Astrocyte (in vitro differentiated cells and primary cell): ENCODE data around the gene FKBP1A. TPM values are rescaled to one million over a fixed set of nuclear protein-coding genes. Genes with fewer than 3 reads are reported as not detected.

Source experiments
- DNase-seq: peaks from one replicate; pipeline ENCODE4 v3.0.0-alpha.2; 2010; ENCODE audit warnings: low read depth
- FAIRE-seq: peaks from 2 replicates; lab custom pipeline; 2011; peaks lifted over from hg19 to GRCh38; lab: Jason Lieb, UNC
- H2AFZ ChIP-seq: 2 replicates; pipeline ENCODE4 v1.6.0; 2012; ENCODE audit warnings: low read depth, low read length, inconsistent platforms
- H3K27ac ChIP-seq: 2 replicates; pipeline ENCODE4 v1.5.1; 2011; ENCODE audit warnings: low read depth, low read length, inconsistent platforms
- H3K27me3 ChIP-seq: 2 replicates; pipeline ENCODE4 v1.6.0; 2011; ENCODE audit warnings: low read length, inconsistent platforms; ENCODE audit not compliant: insufficient read depth
- H3K36me3 ChIP-seq: 2 replicates; pipeline ENCODE4 v1.5.1; 2011; ENCODE audit warnings: low read length, inconsistent platforms; ENCODE audit not compliant: insufficient read depth
- H3K4me1 ChIP-seq: 2 replicates; pipeline ENCODE4 v1.5.1; 2011; ENCODE audit warnings: low read length, inconsistent platforms; ENCODE audit not compliant: insufficient read depth
- H3K4me2 ChIP-seq: 2 replicates; pipeline ENCODE4 v1.6.0; 2012; ENCODE audit warnings: low read length, inconsistent platforms
- H3K4me3 ChIP-seq: 2 replicates; pipeline ENCODE4 v1.5.1; 2011; ENCODE audit warnings: low read depth, mild to moderate bottlenecking, low read length, inconsistent platforms; ENCODE audit not compliant: insufficient read depth
- H3K79me2 ChIP-seq: 2 replicates; pipeline ENCODE4 v1.6.0; 2012; ENCODE audit warnings: mild to moderate bottlenecking, low read length, inconsistent platforms; ENCODE audit not compliant: insufficient read depth
- H3K9ac ChIP-seq: 2 replicates; pipeline ENCODE4 v1.6.0; 2012; ENCODE audit warnings: mild to moderate bottlenecking, low read length, inconsistent platforms
- H3K9me3 ChIP-seq: 2 replicates; pipeline ENCODE4 v1.5.1; 2012; ENCODE audit warnings: low read depth, mild to moderate bottlenecking, low read length, inconsistent platforms; ENCODE audit not compliant: insufficient read depth
- H4K20me1 ChIP-seq: 2 replicates; pipeline ENCODE4 v1.6.0; 2012; ENCODE audit warnings: low read length, inconsistent platforms; ENCODE audit not compliant: insufficient read depth
- H3K27ac Mint-ChIP-seq: one replicate; pipeline ENCODE4 v1.8.0; 2021; ENCODE audit warnings: mild to moderate bottlenecking, mixed read lengths; ENCODE audit not compliant: unreplicated experiment
- H3K27me3 Mint-ChIP-seq: one replicate; pipeline ENCODE4 v1.8.0; 2021; ENCODE audit warnings: low read depth, mixed read lengths; ENCODE audit not compliant: unreplicated experiment
- H3K36me3 Mint-ChIP-seq: one replicate; pipeline ENCODE4 v1.8.0; 2021; ENCODE audit warnings: low read depth, mixed read lengths; ENCODE audit not compliant: unreplicated experiment
- H3K4me1 Mint-ChIP-seq: one replicate; pipeline ENCODE4 v1.8.0; 2021; ENCODE audit warnings: low read depth, mixed read lengths; ENCODE audit not compliant: unreplicated experiment
- H3K4me3 Mint-ChIP-seq: one replicate; pipeline ENCODE4 v1.8.0; 2021; ENCODE audit warnings: mild to moderate bottlenecking, moderate library complexity, mixed read lengths; ENCODE audit not compliant: unreplicated experiment
- H3K9me3 Mint-ChIP-seq: one replicate; pipeline ENCODE4 v1.8.0; 2021; ENCODE audit warnings: mild to moderate bottlenecking, mixed read lengths; ENCODE audit not compliant: unreplicated experiment
- EZH2 ChIP-seq: IDR thresholded peaks from 2 replicates; pipeline ENCODE4 v1.6.1; 2012; ENCODE audit warnings: mild to moderate bottlenecking, low read length, inconsistent platforms; ENCODE audit not compliant: insufficient read depth
- total RNA-seq: library from RNA; stranded (reverse); gene quantifications from 2 replicates; pipeline ENCODE4 v1.2.1, GENCODE V29; 2021
- TF ChIP-seq, protein P1 (sequence below): IDR thresholded peaks from 2 replicates; pipeline ENCODE4 v1.5.1; 2011; ENCODE audit warnings: low read depth, mild to moderate bottlenecking, inconsistent platforms, low read length, moderate library complexity; ENCODE audit not compliant: insufficient read depth

The FKBP1A gene
- total RNA-seq, 1 donor from 2014 or later, result 379 TPM

GRCh38 chr20:1364106-1364505, 28.7 kb downstream of the FKBP1A start:
- Histone ChIP-seq H3K27ac (no peak overlapping the region), H3K36me3 (peaks cover 14% of the 10 kb centered on the region), H3K4me3 (no peak overlapping the region), H4K20me1 (peaks cover 52% of the 10 kb centered on the region), H3K4me2 (no peak overlapping the region), H2AFZ (no peak overlapping the region), H3K4me1 (peaks cover 11% of the 10 kb centered on the region), H3K79me2 (peaks cover 9% of the 10 kb centered on the region), H3K9ac (no peak overlapping the region), H3K27me3 (no peaks in the 10 kb centered on the region), H3K9me3 (no peaks in the 10 kb centered on the region)
- FAIRE-seq, result no peak
- no peak for DNase-seq
- Mint-ChIP-seq H3K27me3 (no peaks in the 10 kb centered on the region), H3K27ac (no peak overlapping the region), H3K4me1 (peaks cover 18% of the 10 kb centered on the region), H3K36me3 (peaks cover 28% of the 10 kb centered on the region), H3K9me3 (no peaks in the 10 kb centered on the region), H3K4me3 (no peak overlapping the region)
- TF ChIP-seq, protein P1, sequence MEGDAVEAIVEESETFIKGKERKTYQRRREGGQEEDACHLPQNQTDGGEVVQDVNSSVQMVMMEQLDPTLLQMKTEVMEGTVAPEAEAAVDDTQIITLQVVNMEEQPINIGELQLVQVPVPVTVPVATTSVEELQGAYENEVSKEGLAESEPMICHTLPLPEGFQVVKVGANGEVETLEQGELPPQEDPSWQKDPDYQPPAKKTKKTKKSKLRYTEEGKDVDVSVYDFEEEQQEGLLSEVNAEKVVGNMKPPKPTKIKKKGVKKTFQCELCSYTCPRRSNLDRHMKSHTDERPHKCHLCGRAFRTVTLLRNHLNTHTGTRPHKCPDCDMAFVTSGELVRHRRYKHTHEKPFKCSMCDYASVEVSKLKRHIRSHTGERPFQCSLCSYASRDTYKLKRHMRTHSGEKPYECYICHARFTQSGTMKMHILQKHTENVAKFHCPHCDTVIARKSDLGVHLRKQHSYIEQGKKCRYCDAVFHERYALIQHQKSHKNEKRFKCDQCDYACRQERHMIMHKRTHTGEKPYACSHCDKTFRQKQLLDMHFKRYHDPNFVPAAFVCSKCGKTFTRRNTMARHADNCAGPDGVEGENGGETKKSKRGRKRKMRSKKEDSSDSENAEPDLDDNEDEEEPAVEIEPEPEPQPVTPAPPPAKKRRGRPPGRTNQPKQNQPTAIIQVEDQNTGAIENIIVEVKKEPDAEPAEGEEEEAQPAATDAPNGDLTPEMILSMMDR, result no peak
- TF ChIP-seq EZH2, result no peak

- H3K9me3 Mint-ChIP-seq, result no peaks in the 10 kb centered on the region
- Histone ChIP-seq H3K4me2 (no peak overlapping the region), H4K20me1 (peaks cover 48% of the 10 kb centered on the region), H2AFZ (no peak overlapping the region), H3K27ac (no peak overlapping the region), H3K36me3 (peaks cover 14% of the 10 kb centered on the region), H3K79me2 (peaks cover 9% of the 10 kb centered on the region), H3K4me1 (peaks cover 6% of the 10 kb centered on the region), H3K27me3 (no peaks in the 10 kb centered on the region), H3K9me3 (no peaks in the 10 kb centered on the region), H3K9ac (no peak overlapping the region), H3K4me3 (no peak overlapping the region)
- H3K27ac Mint-ChIP-seq, result no peak overlapping the region
- no peak overlapping the region for H3K4me3 Mint-ChIP-seq
- FAIRE-seq, result no peak
- peaks cover 30% of the 10 kb centered on the region for H3K36me3 Mint-ChIP-seq
- peaks cover 15% of the 10 kb centered on the region for H3K4me1 Mint-ChIP-seq
- DNase-seq, result no peak
- no peaks in the 10 kb centered on the region for H3K27me3 Mint-ChIP-seq
- TF ChIP-seq, protein P1, result no peak
- TF ChIP-seq EZH2, result no peak
Measured at GRCh38 chr20:1363522-1363921, 29.3 kb downstream of the FKBP1A start.

GRCh38 chr20:1362484-1362883, 30.4 kb downstream of the FKBP1A start:
- no peaks in the 10 kb centered on the region for H3K9me3 ChIP-seq
- Mint-ChIP-seq H3K27ac (no peak overlapping the region), H3K36me3 (peaks cover 22% of the 10 kb centered on the region)

More at GRCh38 chr20:1362484-1362883, 30.4 kb downstream of the FKBP1A start:
- Histone ChIP-seq H3K4me1 (peaks cover 8% of the 10 kb centered on the region), H3K4me2 (no peak overlapping the region), H3K79me2 (peaks cover 2% of the 10 kb centered on the region), H3K27me3 (no peaks in the 10 kb centered on the region), H3K36me3 (peaks cover 14% of the 10 kb centered on the region), H3K4me3 (no peak overlapping the region), H3K9ac (no peak overlapping the region), H4K20me1 (peaks cover 47% of the 10 kb centered on the region), H2AFZ (no peak overlapping the region), H3K27ac (no peak overlapping the region)
- FAIRE-seq, result no peak
- no peaks in the 10 kb centered on the region for H3K27me3 Mint-ChIP-seq
- TF ChIP-seq, protein P1, result no peak
- no peak for TF ChIP-seq EZH2
- peaks cover 12% of the 10 kb centered on the region for H3K4me1 Mint-ChIP-seq
- DNase-seq, result no peak
- no peaks in the 10 kb centered on the region for H3K9me3 Mint-ChIP-seq
- H3K4me3 Mint-ChIP-seq, result no peak overlapping the region
